Ishikawa (cell line): Measurements from ENCODE around the gene SNAI3.

Experiments
- CEBPB ChIP-seq: IDR thresholded peaks from 2 replicates; pipeline ENCODE4 v1.6.1; 2012
- CREB1 ChIP-seq: IDR thresholded peaks from 2 replicates; pipeline ENCODE4 v1.6.1; 2012; ENCODE audit warnings: low read depth
- EGR1 ChIP-seq: IDR thresholded peaks from 2 replicates; pipeline ENCODE4 v1.6.1; 2012
- EP300 ChIP-seq: IDR thresholded peaks from 2 replicates; pipeline ENCODE4 v1.6.1; 2012; ENCODE audit warnings: borderline replicate concordance
- FOXM1 ChIP-seq: IDR thresholded peaks from 2 replicates; pipeline ENCODE4 v1.6.1; 2012; ENCODE audit warnings: low read depth, borderline replicate concordance
- MAX ChIP-seq: IDR thresholded peaks from 2 replicates; pipeline ENCODE4 v1.6.1; 2012
- NFIC ChIP-seq: IDR thresholded peaks from 2 replicates; pipeline ENCODE4 v1.6.1; 2012
- RAD21 ChIP-seq: IDR thresholded peaks from 2 replicates; pipeline ENCODE4 v1.6.1; 2012; ENCODE audit warnings: low read depth
- REST ChIP-seq: IDR thresholded peaks from 2 replicates; pipeline ENCODE4 v1.6.1; 2012; ENCODE audit warnings: low read depth, mild to moderate bottlenecking
- TAF1 ChIP-seq: IDR thresholded peaks from 2 replicates; pipeline ENCODE4 v1.6.1; 2012; ENCODE audit warnings: low read depth, mild to moderate bottlenecking
- TCF12 ChIP-seq: IDR thresholded peaks from 2 replicates; pipeline ENCODE4 v1.6.1; 2012; ENCODE audit warnings: low read depth
- TEAD4 ChIP-seq: IDR thresholded peaks from 2 replicates; pipeline ENCODE4 v1.6.1; 2012
- USF1 ChIP-seq: IDR thresholded peaks from 2 replicates; pipeline ENCODE4 v1.6.1; 2012
- YY1 ChIP-seq: IDR thresholded peaks from 2 replicates; pipeline ENCODE4 v1.6.1; 2012; ENCODE audit warnings: low read depth
- ZBTB7A ChIP-seq: IDR thresholded peaks from 2 replicates; pipeline ENCODE4 v1.6.1; 2012; ENCODE audit warnings: low read depth

SNAI3 gene

GRCh38 chr16:88640039-88640495 is 46.2 kb downstream of the SNAI3 start:
- no peak for TF ChIP-seq CREB1
- no peak for TF ChIP-seq ZBTB7A
- TF ChIP-seq NFIC, result no peak
- no peak for TF ChIP-seq TAF1
- TF ChIP-seq EP300, result no peak
- TF ChIP-seq CEBPB, result no peak
- no peak for TF ChIP-seq YY1

- TF ChIP-seq EGR1, result no peak
- TF ChIP-seq USF1, result 0 out of 2 replicates have a peak, but pooled peaks have one; percentile 22
- no peak for TF ChIP-seq TEAD4
Measured at GRCh38 chr16:88639231-88640038, 46.9 kb downstream of the SNAI3 start.

- TF ChIP-seq ZBTB7A (no peak), CREB1 (no peak), FOXM1 (no peak), USF1 (no peak), CEBPB (no peak), TCF12 (peak; percentile 90), TEAD4 (0 out of 2 replicates have a peak, but pooled peaks have one; percentile 18), NFIC (no peak), RAD21 (no peak), MAX (peak; percentile 50; the same call in 1 of the 2 replicates), YY1 (peak; percentile 40; the same call in 1 of the 2 replicates), TAF1 (no peak), EGR1 (no peak), REST (no peak), EP300 (no peak)
Measured at GRCh38 chr16:88638323-88639230, 47.7 kb downstream of the SNAI3 start, which contains the start of gene IL17C. TSS of gene IL17C (plus strand) at chr16:88638572. CDS start at chr16:88638642, 70 bp downstream.

GRCh38 chr16:88636488-88637265 is 49.6 kb downstream of the SNAI3 start:
- TF ChIP-seq USF1 (no peak), EGR1 (no peak), TEAD4 (no peak), CREB1 (no peak), NFIC (no peak), YY1 (no peak), MAX (no peak), FOXM1 (no peak), REST (no peak), CEBPB (no peak), ZBTB7A (no peak)
